H9 (cell line): Measurements from ENCODE around the gene ATG101. TPM values are rescaled to one million over a fixed set of nuclear protein-coding genes. Genes with fewer than 3 reads are reported as not detected.

Experiments used
- DNase-seq: peaks from one replicate; pipeline ENCODE4 v3.0.0-alpha.2; 2017
- H2AFZ ChIP-seq: one replicate; pipeline ENCODE4 v1.6.1; 2013; ENCODE audit warnings: mild to moderate bottlenecking, low read length, control low read depth, moderate library complexity
- H2AK5ac ChIP-seq: 2 replicates; pipeline ENCODE4 v1.6.1; 2013; ENCODE audit warnings: low read length, control low read depth, mixed read lengths; ENCODE audit not compliant: insufficient read length
- H2BK120ac ChIP-seq: one replicate; pipeline ENCODE4 v1.6.1; 2013; ENCODE audit warnings: low read depth, mild to moderate bottlenecking, low read length, control low read depth, inconsistent platforms; ENCODE audit not compliant: poor library complexity, severe bottlenecking
- H2BK12ac ChIP-seq: 2 replicates; pipeline ENCODE4 v1.6.1; 2013; ENCODE audit warnings: low read length, control low read depth, mixed read lengths, low read depth; ENCODE audit not compliant: insufficient read length
- H2BK15ac ChIP-seq: 2 replicates; pipeline ENCODE4 v1.6.1; 2013; ENCODE audit warnings: low read depth, low read length, control low read depth
- H2BK20ac ChIP-seq: one replicate; pipeline ENCODE4 v1.6.1; 2013; ENCODE audit warnings: low read depth, mild to moderate bottlenecking, low read length, control low read depth, inconsistent platforms; ENCODE audit not compliant: poor library complexity, severe bottlenecking
- H2BK5ac ChIP-seq: 2 replicates; pipeline ENCODE4 v1.6.1; 2013; ENCODE audit warnings: low read length, control low read depth, mixed read lengths; ENCODE audit not compliant: insufficient read length
- H3K14ac ChIP-seq: 2 replicates; pipeline ENCODE4 v1.6.1; 2013; ENCODE audit warnings: low read length, control low read depth; ENCODE audit not compliant: insufficient read depth
- H3K18ac ChIP-seq: 2 replicates; pipeline ENCODE4 v1.6.1; 2013; ENCODE audit warnings: low read depth, mild to moderate bottlenecking, mixed read lengths, low read length, control low read depth; ENCODE audit not compliant: insufficient read length
- H3K23ac ChIP-seq: 2 replicates; pipeline ENCODE4 v1.6.1; 2013; ENCODE audit warnings: low read length, control low read depth, mixed read lengths, low read depth; ENCODE audit not compliant: insufficient read length
- H3K23me2 ChIP-seq: 2 replicates; pipeline ENCODE4 v1.6.1; 2013; ENCODE audit warnings: low read depth, mild to moderate bottlenecking, mixed read lengths, low read length, control low read depth; ENCODE audit not compliant: insufficient read length, poor library complexity, severe bottlenecking
- H3K27ac ChIP-seq: 2 replicates; pipeline ENCODE4 v1.5.1; 2013; ENCODE audit warnings: low read length, control low read depth, mixed read lengths, low read depth; ENCODE audit not compliant: insufficient read length
- H3K27me3 ChIP-seq: 2 replicates; pipeline ENCODE4 v1.6.1; 2013; ENCODE audit warnings: low read length, control low read depth, inconsistent platforms; ENCODE audit not compliant: insufficient read depth
- H3K4ac ChIP-seq: 2 replicates; pipeline ENCODE4 v1.6.1; 2013; ENCODE audit warnings: low read depth, mild to moderate bottlenecking, control low read depth, inconsistent platforms, low read length, moderate library complexity
- H3K4me1 ChIP-seq: 2 replicates; pipeline ENCODE4 v1.6.1; 2013; ENCODE audit warnings: low read length, control low read depth, inconsistent platforms; ENCODE audit not compliant: insufficient read depth
- H3K4me2 ChIP-seq: 2 replicates; pipeline ENCODE4 v1.6.1; 2013; ENCODE audit warnings: low read length, control low read depth, mixed read lengths; ENCODE audit not compliant: insufficient read length, insufficient read depth
- H3K56ac ChIP-seq: 2 replicates; pipeline ENCODE4 v1.6.1; 2013; ENCODE audit warnings: low read depth, mild to moderate bottlenecking, mixed read lengths, low read length, control low read depth; ENCODE audit not compliant: insufficient read length
- H3K79me1 ChIP-seq: 2 replicates; pipeline ENCODE4 v1.6.1; 2013; ENCODE audit warnings: low read depth, mild to moderate bottlenecking, moderate library complexity, low read length, control low read depth, inconsistent platforms; ENCODE audit not compliant: insufficient read depth, poor library complexity, severe bottlenecking
- H3K79me2 ChIP-seq: 2 replicates; pipeline ENCODE4 v1.6.1; 2013; ENCODE audit warnings: low read length, control low read depth, inconsistent platforms; ENCODE audit not compliant: insufficient read depth
- H3K9ac ChIP-seq: 2 replicates; pipeline ENCODE4 v1.6.1; 2013; ENCODE audit warnings: low read length, control low read depth, mixed read lengths; ENCODE audit not compliant: insufficient read length; ENCODE audit errors: extremely low read depth
- H3K9me3 ChIP-seq: one replicate; pipeline ENCODE4 v1.6.1; 2013; ENCODE audit warnings: low read depth, low read length, inconsistent platforms; ENCODE audit not compliant: control insufficient read depth
- H3T11ph ChIP-seq: one replicate; pipeline ENCODE4 v1.6.1; 2013; ENCODE audit warnings: mild to moderate bottlenecking, low read length, control low read depth, inconsistent platforms
- H4K20me1 ChIP-seq: one replicate; pipeline ENCODE4 v1.6.1; 2013; ENCODE audit not compliant: control insufficient read depth, insufficient read length, insufficient read depth
- H4K5ac ChIP-seq: 2 replicates; pipeline ENCODE4 v1.6.1; 2013; ENCODE audit warnings: low read depth, mild to moderate bottlenecking, mixed read lengths, low read length, control low read depth; ENCODE audit not compliant: insufficient read length
- H4K8ac ChIP-seq: replicated peaks from 2 replicates; pipeline ENCODE4 v1.6.1; 2013; ENCODE audit warnings: low read length, control low read depth, mixed read lengths, low read depth; ENCODE audit not compliant: insufficient read length
- H4K91ac ChIP-seq: 2 replicates; pipeline ENCODE4 v1.6.1; 2013; ENCODE audit warnings: low read depth, mild to moderate bottlenecking, moderate library complexity, mixed read lengths, low read length, control low read depth; ENCODE audit not compliant: insufficient read length
- H3K27ac Mint-ChIP-seq, 3 experiments: 2 replicates in 2 of 3; 3 replicates in 1 of 3; pipeline ENCODE4 v1.8.0; 2020 to 2021; ENCODE audit warnings: mixed read lengths in 3 of 3, mild to moderate bottlenecking in 1 of 3, moderate library complexity in 1 of 3
- H3K27me3 Mint-ChIP-seq: 2 replicates; pipeline ENCODE4 v1.8.0; 2021; ENCODE audit warnings: low read depth, mild to moderate bottlenecking, moderate library complexity, mixed read lengths
- H3K36me3 Mint-ChIP-seq, 3 experiments: 2 replicates in 2 of 3; 3 replicates in 1 of 3; pipeline ENCODE4 v1.8.0; 2020 to 2021; ENCODE audit warnings: low read depth in 3 of 3, mixed read lengths in 3 of 3; ENCODE audit not compliant: insufficient read depth in 1 of 3
- H3K4me1 Mint-ChIP-seq, 2 experiments: 2 replicates each; pipeline ENCODE4 v1.8.0; 2020; ENCODE audit warnings: mixed read lengths in 2 of 2
- H3K4me3 Mint-ChIP-seq, 2 experiments: 2 replicates in 1 of 2; 3 replicates in 1 of 2; pipeline ENCODE4 v1.8.0; 2020 to 2021; ENCODE audit warnings: mild to moderate bottlenecking in 2 of 2, mixed read lengths in 2 of 2, moderate library complexity in 1 of 2
- H3K9me3 Mint-ChIP-seq, 2 experiments: 2 replicates in 1 of 2; 3 replicates in 1 of 2; pipeline ENCODE4 v1.8.0; 2020; ENCODE audit warnings: mild to moderate bottlenecking in 2 of 2, mixed read lengths in 2 of 2, moderate library complexity in 1 of 2
- WGBS: extraction: QIAGEN DNeasy Blood & Tissue Kit; methylation state at CpG from one replicate; pipeline ENCODE4 v1.1.7; 2013; ENCODE audit warnings: missing lambda C conversion rate, low lambda C conversion rate, mixed read lengths; ENCODE audit not compliant: insufficient read length; ENCODE audit errors: extremely low coverage; 5-methylcytosine and 5-hydroxymethylcytosine counted together
- total RNA-seq: library from RNA; stranded (reverse); gene quantifications from 2 replicates; pipeline ENCODE4 v1.2.1, GENCODE V29; 2021
- TF ChIP-seq, protein P1 (sequence below): fragments of 200-600 bp; sonication (generic); conservative IDR thresholded peaks from 3 replicates; pipeline ENCODE4 v1.8.0; 2021; ENCODE audit warnings: antibody characterized with exemption, mild to moderate bottlenecking

Gene ATG101
- total RNA-seq, 1 experiment from 2014 or later: 58.3 TPM

DNA sequence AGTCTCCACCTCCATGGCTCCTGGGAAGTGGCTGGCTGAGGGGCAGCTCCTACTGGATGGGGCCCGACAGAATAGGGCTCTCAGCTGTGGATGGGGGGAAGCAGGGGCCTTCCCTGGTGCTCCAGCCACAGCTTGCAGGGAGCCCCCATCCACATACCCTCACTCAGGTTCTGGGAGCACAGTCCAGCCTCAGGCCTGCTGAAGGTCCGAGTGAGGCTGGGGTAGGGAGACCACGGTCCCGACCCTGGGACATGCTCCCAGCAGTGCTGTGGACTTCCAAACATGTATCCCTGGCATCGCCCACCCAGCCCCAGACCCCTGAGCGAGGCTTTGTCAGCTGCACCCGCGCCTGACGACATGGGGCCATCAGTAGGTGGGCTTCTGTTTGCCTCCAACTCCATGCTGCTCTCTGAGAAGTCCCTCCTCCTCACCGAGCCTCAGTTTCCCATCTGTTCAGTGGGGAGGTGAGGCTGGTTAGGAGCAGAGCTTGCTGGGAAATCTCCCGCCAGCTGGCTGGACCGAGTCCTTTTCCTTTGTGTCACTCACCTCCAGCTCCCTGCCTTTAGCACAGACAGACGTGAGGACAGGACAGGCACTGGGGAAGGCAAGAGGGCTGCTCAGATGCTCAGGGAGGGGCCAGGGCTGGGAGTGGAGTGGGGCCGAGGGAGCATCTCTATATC lies 9.1 kb upstream of the ATG101 start:
- Histone ChIP-seq H4K91ac (no peak overlapping the region), H3K23ac (no peak overlapping the region), H3K9ac (no peak overlapping the region), H3K27me3 (no peaks in the 10 kb centered on the region), H2BK20ac (no peak overlapping the region), H2BK15ac (no peak overlapping the region), H2AK5ac (no peak overlapping the region), H3K18ac (no peak overlapping the region), H4K5ac (no peak overlapping the region), H3K79me1 (no peaks in the 10 kb centered on the region), H3K56ac (no peak overlapping the region), H2AFZ (no peak overlapping the region), H3K4me2 (no peak overlapping the region), H2BK120ac (no peak overlapping the region), H3K27ac (no peak overlapping the region), H3K79me2 (no peaks in the 10 kb centered on the region), H2BK5ac (no peak overlapping the region), H3K9me3 (no peaks in the 10 kb centered on the region), H3K23me2 (no peaks in the 10 kb centered on the region), H3K4me1 (no peaks in the 10 kb centered on the region), H4K20me1 (no peaks in the 10 kb centered on the region), H4K8ac (no peak overlapping the region), H3K4ac (no peak overlapping the region), H3K14ac (no peak overlapping the region), H2BK12ac (no peak overlapping the region), H3T11ph (no peak overlapping the region)
- peaks cover 15% of the 10 kb centered on the region for H3K27me3 Mint-ChIP-seq
- no peaks in the 10 kb centered on the region for H3K9me3 Mint-ChIP-seq
- no peak for DNase-seq
- no peak overlapping the region for H3K4me3 Mint-ChIP-seq
- no CpG with 5 or more reads among the region's 14 CpGs for WGBS
- peaks cover 0 to 7% of the 10 kb centered on the region in 2 experiments; a peak in 1 of 4 replicates for H3K4me1 Mint-ChIP-seq
- peak overlapping the region in 1 of 3 experiments; percentile 40; a peak in 1 of 7 replicates for H3K27ac Mint-ChIP-seq
- TF ChIP-seq, protein P1, sequence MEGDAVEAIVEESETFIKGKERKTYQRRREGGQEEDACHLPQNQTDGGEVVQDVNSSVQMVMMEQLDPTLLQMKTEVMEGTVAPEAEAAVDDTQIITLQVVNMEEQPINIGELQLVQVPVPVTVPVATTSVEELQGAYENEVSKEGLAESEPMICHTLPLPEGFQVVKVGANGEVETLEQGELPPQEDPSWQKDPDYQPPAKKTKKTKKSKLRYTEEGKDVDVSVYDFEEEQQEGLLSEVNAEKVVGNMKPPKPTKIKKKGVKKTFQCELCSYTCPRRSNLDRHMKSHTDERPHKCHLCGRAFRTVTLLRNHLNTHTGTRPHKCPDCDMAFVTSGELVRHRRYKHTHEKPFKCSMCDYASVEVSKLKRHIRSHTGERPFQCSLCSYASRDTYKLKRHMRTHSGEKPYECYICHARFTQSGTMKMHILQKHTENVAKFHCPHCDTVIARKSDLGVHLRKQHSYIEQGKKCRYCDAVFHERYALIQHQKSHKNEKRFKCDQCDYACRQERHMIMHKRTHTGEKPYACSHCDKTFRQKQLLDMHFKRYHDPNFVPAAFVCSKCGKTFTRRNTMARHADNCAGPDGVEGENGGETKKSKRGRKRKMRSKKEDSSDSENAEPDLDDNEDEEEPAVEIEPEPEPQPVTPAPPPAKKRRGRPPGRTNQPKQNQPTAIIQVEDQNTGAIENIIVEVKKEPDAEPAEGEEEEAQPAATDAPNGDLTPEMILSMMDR: no peak
- H3K36me3 Mint-ChIP-seq: peaks cover 0 to 24% (median 22%) of the 10 kb centered on the region in 3 experiments; a peak in 5 of 7 replicates
